K562 (cell line): ENCODE results near the gene SYTL2. TPM values are rescaled to one million over a fixed set of nuclear protein-coding genes. Genes with fewer than 3 reads are reported as not detected.

Experiments
- AFF1 ChIP-seq, 2 experiments: fragments of 450-650 bp; IDR thresholded peaks; 2 replicates each; pipeline ENCODE4 v1.6.1; 2018; ENCODE audit warnings: mild to moderate bottlenecking in 2 of 2, low read depth in 1 of 2; ENCODE audit not compliant: partially characterized antibody in 2 of 2
- CCNT2 ChIP-seq: IDR thresholded peaks from 2 replicates; pipeline ENCODE4 v1.6.1; 2011; ENCODE audit warnings: borderline replicate concordance, low read depth, mild to moderate bottlenecking, moderate library complexity, mixed read lengths, low read length; ENCODE audit not compliant: insufficient read length; ENCODE audit errors: extremely low read depth
- E2F1 ChIP-seq: sonication (generic); formaldehyde crosslinking; IDR thresholded peaks from 2 replicates; pipeline ENCODE4 v1.8.1; 2023; ENCODE audit warnings: mild to moderate bottlenecking, missing genetic modification reagents, moderate library complexity
- ETV1 ChIP-seq: fragments of 450-650 bp; conservative IDR thresholded peaks from 2 replicates; pipeline ENCODE4 v1.6.1; 2016; ENCODE audit warnings: missing genetic modification characterization, control low read depth, low read depth, missing compliant biosample characterization
- KLF1 ChIP-seq: fragments of 450-650 bp; IDR thresholded peaks from 2 replicates; pipeline ENCODE4 v1.6.1; 2016; ENCODE audit warnings: missing genetic modification characterization, missing compliant biosample characterization
- PKNOX1 ChIP-seq: fragments of 450-650 bp; IDR thresholded peaks from 2 replicates; pipeline ENCODE4 v1.6.1; 2016
- POLR2A ChIP-seq: fragments of 450-650 bp; conservative IDR thresholded peaks from 2 replicates; pipeline ENCODE4 v1.6.1; 2016
- SLC30A9 ChIP-seq: fragments of 250-450 bp; sonication (Bioruptor Pico); IDR thresholded peaks from 2 replicates; pipeline ENCODE4 v1.8.0; 2022; ENCODE audit warnings: mild to moderate bottlenecking, moderate library complexity
- TAF15 ChIP-seq: fragments of 200-400 bp; formaldehyde crosslinking; IDR thresholded peaks from 2 replicates; pipeline ENCODE4 v1.6.1; 2017; ENCODE audit warnings: mild to moderate bottlenecking, low read depth, low read length, moderate library complexity
- XRCC5 ChIP-seq: fragments of 200-400 bp; formaldehyde crosslinking; IDR thresholded peaks from 2 replicates; pipeline ENCODE4 v1.6.1; 2017; ENCODE audit warnings: low read depth, mild to moderate bottlenecking, low read length
- ZNF311 ChIP-seq: fragments of 250-450 bp; sonication (Bioruptor Pico); IDR thresholded peaks from 2 replicates; pipeline ENCODE4 v1.4.0; 2020; ENCODE audit warnings: mild to moderate bottlenecking, moderate library complexity
- ZNF398 ChIP-seq: fragments of 250-450 bp; sonication (Bioruptor Pico); IDR thresholded peaks from 2 replicates; pipeline ENCODE4 v1.8.0; 2021; ENCODE audit warnings: moderate library complexity, mild to moderate bottlenecking, inconsistent platforms
- ZNF609 ChIP-seq: sonication (generic); formaldehyde crosslinking; IDR thresholded peaks from 2 replicates; pipeline ENCODE4 v1.8.1; 2023; ENCODE audit warnings: missing genetic modification reagents, mild to moderate bottlenecking, borderline replicate concordance
- polyA plus RNA-seq, 8 experiments: library from polyadenylated mRNA; depleted of rRNA in 4 of 8; stranded (reverse) in 5 of 8; unstranded in 3 of 8; fragments of >200 nt; fragmentation: Nextera tagmentation in 2 of 8; fragmentation: Illumina TruSeq in 1 of 8; extraction: Ambion mirVana in 2 of 8; extraction: Trizol in 1 of 8; gene quantifications; 2 replicates each; pipeline versions ENCODE4 v1.2.1 to v1.2.3, GENCODE V29; 2011 to 2014; ENCODE audit warnings: inconsistent platforms in 1 of 8, missing spikeins in 1 of 8
- total RNA-seq, 7 experiments: library from RNA; depleted of rRNA in 6 of 7; stranded (reverse); fragments of >200 nt in 6 of 7; fragmentation: Illumina TruSeq in 2 of 7; extraction: Trizol in 2 of 7; gene quantifications; 2 replicates each; pipeline versions ENCODE4 v1.2.1 to v1.2.3, GENCODE V29; 2011 to 2021; ENCODE audit warnings: low replicate concordance in 1 of 7

SYTL2 gene
- total and polyA plus RNA-seq, 9 of the 15 experiments (the other 6 are each of a cell fraction or from before 2014, with no cell fraction given), result 0.05 to 0.57 (median 0.35) TPM

GRCh38 chr11:85647604-85648299 is 163.2 kb downstream of the SYTL2 start, which contains the start of gene TMEM126A (continued):
- TF ChIP-seq ZNF609 (CRISPR knock-in tag) (no peak), CCNT2 (peak; percentile 93), KLF1 (tag) (no peak; the same call in 1 of the 2 replicates), E2F1 (0 out of 2 replicates have a peak, but pooled peaks have one; percentile 40), ZNF398 (CRISPR knock-in tag) (no peak), SLC30A9 (no peak), TAF15 (no peak), AFF1 (IDR thresholded peaks at IDR 0.05; ENCODE audit: low read depth in 1 of 2, partially characterized antibody in 2 of 2) (peak; percentile 38 to 63), XRCC5 (0 out of 2 replicates have a peak, but pooled peaks have one; percentile 42), ZNF311 (CRISPR knock-in tag) (no peak), ETV1 (tag) (peak; percentile 95), PKNOX1 (peak; percentile 41), POLR2A (peak; percentile 96)
